HEK293 (cell line): ENCODE results near the gene WWOX.

ENCODE experiments used
- FEZF1 ChIP-seq: fragments of 450-650 bp; formaldehyde crosslinking; IDR thresholded peaks from 2 replicates; pipeline ENCODE4 v1.5.1; 2016; ENCODE audit warnings: missing biosample characterization, missing genetic modification characterization
- HOXA7 ChIP-seq: sonication (generic); formaldehyde crosslinking; IDR thresholded peaks from 2 replicates; pipeline ENCODE4 v1.8.1; 2022; ENCODE audit warnings: missing genetic modification reagents, borderline replicate concordance
- KLF10 ChIP-seq: fragments of 450-650 bp; IDR thresholded peaks from 2 replicates; pipeline ENCODE4 v1.5.1; 2018; ENCODE audit warnings: missing biosample characterization, mild to moderate bottlenecking, missing genetic modification characterization
- KLF7 ChIP-seq: fragments of 450-650 bp; formaldehyde crosslinking; IDR thresholded peaks from 2 replicates; pipeline ENCODE4 v1.5.1; 2016; ENCODE audit warnings: missing biosample characterization, missing genetic modification characterization, borderline replicate concordance
- KLF9 ChIP-seq: fragments of 450-650 bp; formaldehyde crosslinking; IDR thresholded peaks from 2 replicates; pipeline ENCODE4 v1.5.1; 2016; ENCODE audit warnings: missing biosample characterization, missing genetic modification characterization, low read depth
- MYNN ChIP-seq: fragments of 450-650 bp; formaldehyde crosslinking; IDR thresholded peaks from 2 replicates; pipeline ENCODE4 v1.5.1; 2016; ENCODE audit warnings: missing biosample characterization, missing genetic modification characterization, borderline replicate concordance
- SP2 ChIP-seq: fragments of 450-650 bp; formaldehyde crosslinking; IDR thresholded peaks from 2 replicates; pipeline ENCODE4 v1.5.1; 2016; ENCODE audit warnings: missing biosample characterization, missing genetic modification characterization
- TCF7L2 ChIP-seq: IDR thresholded peaks from 2 replicates; pipeline ENCODE4 v1.6.1; 2011; ENCODE audit warnings: low read depth, mild to moderate bottlenecking, inconsistent platforms, low read length, moderate library complexity, borderline replicate concordance
- ZBTB21 ChIP-seq: fragments of 450-650 bp; formaldehyde crosslinking; IDR thresholded peaks from 2 replicates; pipeline ENCODE4 v1.5.1; 2017; ENCODE audit warnings: missing biosample characterization, missing genetic modification characterization
- ZBTB48 ChIP-seq: fragments of 450-650 bp; formaldehyde crosslinking; IDR thresholded peaks from 2 replicates; pipeline ENCODE4 v1.5.1; 2016; ENCODE audit warnings: missing biosample characterization, missing genetic modification characterization
- ZEB2 ChIP-seq: fragments of 450-650 bp; formaldehyde crosslinking; IDR thresholded peaks from 2 replicates; pipeline ENCODE4 v1.5.1; 2016; ENCODE audit warnings: missing biosample characterization, missing genetic modification characterization
- ZFHX2 ChIP-seq: fragments of 450-650 bp; formaldehyde crosslinking; conservative IDR thresholded peaks from 2 replicates; pipeline ENCODE4 v1.5.1; 2016; ENCODE audit warnings: missing biosample characterization, missing genetic modification characterization
- ZNF132 ChIP-seq: fragments of 450-650 bp; formaldehyde crosslinking; IDR thresholded peaks from 2 replicates; pipeline ENCODE4 v1.5.1; 2017; ENCODE audit warnings: missing biosample characterization, missing genetic modification characterization, borderline replicate concordance
- ZNF140 ChIP-seq: fragments of 450-650 bp; formaldehyde crosslinking; IDR thresholded peaks from 2 replicates; pipeline ENCODE4 v1.5.1; 2016; ENCODE audit warnings: missing biosample characterization, missing genetic modification characterization
- ZNF2 ChIP-seq: fragments of 450-650 bp; formaldehyde crosslinking; IDR thresholded peaks from 2 replicates; pipeline ENCODE4 v1.5.1; 2016; ENCODE audit warnings: missing biosample characterization, missing genetic modification characterization
- ZNF302 ChIP-seq: fragments of 450-650 bp; formaldehyde crosslinking; IDR thresholded peaks from 2 replicates; pipeline ENCODE4 v1.5.1; 2016; ENCODE audit warnings: missing biosample characterization, missing genetic modification characterization, low read depth
- ZNF37A ChIP-seq: fragments of 450-650 bp; IDR thresholded peaks from 2 replicates; pipeline ENCODE4 v1.5.1; 2018; ENCODE audit warnings: missing biosample characterization, missing genetic modification characterization
- ZNF433 ChIP-seq: fragments of 450-650 bp; formaldehyde crosslinking; IDR thresholded peaks from 2 replicates; pipeline ENCODE4 v1.5.1; 2016; ENCODE audit warnings: missing biosample characterization, missing genetic modification characterization, low read depth
- ZNF514 ChIP-seq: fragments of 450-650 bp; formaldehyde crosslinking; IDR thresholded peaks from 2 replicates; pipeline ENCODE4 v1.5.1; 2016; ENCODE audit warnings: missing biosample characterization, missing genetic modification characterization
- ZNF529 ChIP-seq: fragments of 450-650 bp; formaldehyde crosslinking; IDR thresholded peaks from 2 replicates; pipeline ENCODE4 v1.5.1; 2017; ENCODE audit warnings: missing genetic modification characterization, missing biosample characterization; ENCODE audit not compliant: insufficient replicate concordance
- ZNF585B ChIP-seq: fragments of 450-650 bp; formaldehyde crosslinking; IDR thresholded peaks from 2 replicates; pipeline ENCODE4 v1.5.1; 2016; ENCODE audit warnings: missing biosample characterization, missing genetic modification characterization
- ZNF660 ChIP-seq: fragments of 450-650 bp; IDR thresholded peaks from 2 replicates; pipeline ENCODE4 v1.5.1; 2018; ENCODE audit warnings: missing biosample characterization, mild to moderate bottlenecking, missing genetic modification characterization
- ZNF768 ChIP-seq: fragments of 450-650 bp; formaldehyde crosslinking; IDR thresholded peaks from 2 replicates; pipeline ENCODE4 v1.5.1; 2018; ENCODE audit warnings: missing biosample characterization, mild to moderate bottlenecking, missing genetic modification characterization
- ZNF785 ChIP-seq: fragments of 450-650 bp; formaldehyde crosslinking; IDR thresholded peaks from 2 replicates; pipeline ENCODE4 v1.5.1; 2016; ENCODE audit warnings: missing biosample characterization, missing genetic modification characterization
- ZNF837 ChIP-seq: fragments of 450-650 bp; formaldehyde crosslinking; IDR thresholded peaks from 2 replicates; pipeline ENCODE4 v1.5.1; 2016; ENCODE audit warnings: missing biosample characterization, missing genetic modification characterization
- ZSCAN23 ChIP-seq: fragments of 450-650 bp; formaldehyde crosslinking; IDR thresholded peaks from 2 replicates; pipeline ENCODE4 v1.5.1; 2016; ENCODE audit warnings: missing biosample characterization, missing genetic modification characterization
- TF ChIP-seq, protein P1 (sequence below): fragments of 450-650 bp; formaldehyde crosslinking; IDR thresholded peaks from 2 replicates; pipeline ENCODE4 v1.5.1; 2016; ENCODE audit warnings: missing biosample characterization, missing genetic modification characterization
- TF ChIP-seq, protein P2 (sequence below): fragments of 450-650 bp; formaldehyde crosslinking; optimal IDR thresholded peaks from 2 replicates; pipeline ENCODE3; 2016; ENCODE audit warnings: missing biosample characterization, mild to moderate bottlenecking, missing genetic modification characterization
- TF ChIP-seq, protein P3 (sequence below): fragments of 450-650 bp; formaldehyde crosslinking; IDR thresholded peaks from 2 replicates; pipeline ENCODE4 v1.5.1; 2016; ENCODE audit warnings: missing biosample characterization, missing genetic modification characterization
- TF ChIP-seq, protein P4 (sequence below): fragments of 450-650 bp; formaldehyde crosslinking; IDR thresholded peaks from 2 replicates; pipeline ENCODE4 v1.5.1; 2017; ENCODE audit warnings: missing biosample characterization, missing genetic modification characterization
- TF ChIP-seq, protein P5 (sequence below): fragments of 450-650 bp; formaldehyde crosslinking; IDR thresholded peaks from 2 replicates; pipeline ENCODE4 v1.5.1; 2016; ENCODE audit warnings: missing biosample characterization, missing genetic modification characterization
- TF ChIP-seq, protein P6 (sequence below): fragments of 450-650 bp; formaldehyde crosslinking; IDR thresholded peaks from 2 replicates; pipeline ENCODE4 v1.5.1; 2016; ENCODE audit warnings: missing biosample characterization, missing genetic modification characterization, borderline replicate concordance

WWOX gene

DNA sequence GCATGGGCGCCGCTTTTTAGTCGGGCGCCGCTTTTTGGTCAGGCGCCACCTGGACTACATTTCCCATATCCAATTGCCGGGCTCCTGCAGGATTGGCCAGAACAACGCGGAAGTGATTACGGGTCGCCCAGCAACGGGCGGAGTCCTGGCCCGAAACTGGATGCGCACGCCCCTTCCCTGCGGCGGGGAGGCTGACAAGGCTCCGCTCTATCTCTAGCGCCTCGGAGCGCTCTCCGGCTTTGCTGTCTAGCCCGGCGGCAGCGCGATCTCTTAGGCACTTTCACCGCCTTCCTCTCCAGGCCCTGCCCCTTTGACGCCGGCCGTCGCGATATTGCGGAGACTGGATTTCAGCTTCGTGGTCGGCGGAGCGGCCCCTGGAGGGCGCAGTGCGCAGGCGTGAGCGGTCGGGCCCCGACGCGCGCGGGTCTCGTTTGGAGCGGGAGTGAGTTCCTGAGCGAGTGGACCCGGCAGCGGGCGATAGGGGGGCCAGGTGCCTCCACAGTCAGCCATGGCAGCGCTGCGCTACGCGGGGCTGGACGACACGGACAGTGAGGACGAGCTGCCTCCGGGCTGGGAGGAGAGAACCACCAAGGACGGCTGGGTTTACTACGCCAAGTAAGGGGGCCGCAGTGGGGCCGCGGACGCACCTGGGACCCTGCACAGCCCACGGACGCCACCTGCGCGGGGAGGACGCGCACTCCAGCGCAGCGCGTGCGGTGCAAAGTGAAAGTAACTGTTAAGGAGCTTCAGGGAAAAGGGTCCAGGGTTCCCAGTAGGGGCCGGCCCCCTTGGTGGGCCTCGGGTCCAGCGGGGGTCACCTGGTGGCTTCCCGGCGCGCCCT, at the start of gene WWOX (continued):
- TF ChIP-seq, protein P1, sequence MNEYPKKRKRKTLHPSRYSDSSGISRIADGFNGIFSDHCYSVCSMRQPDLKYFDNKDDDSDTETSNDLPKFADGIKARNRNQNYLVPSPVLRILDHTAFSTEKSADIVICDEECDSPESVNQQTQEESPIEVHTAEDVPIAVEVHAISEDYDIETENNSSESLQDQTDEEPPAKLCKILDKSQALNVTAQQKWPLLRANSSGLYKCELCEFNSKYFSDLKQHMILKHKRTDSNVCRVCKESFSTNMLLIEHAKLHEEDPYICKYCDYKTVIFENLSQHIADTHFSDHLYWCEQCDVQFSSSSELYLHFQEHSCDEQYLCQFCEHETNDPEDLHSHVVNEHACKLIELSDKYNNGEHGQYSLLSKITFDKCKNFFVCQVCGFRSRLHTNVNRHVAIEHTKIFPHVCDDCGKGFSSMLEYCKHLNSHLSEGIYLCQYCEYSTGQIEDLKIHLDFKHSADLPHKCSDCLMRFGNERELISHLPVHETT (tag by site-specific recombination): peak; percentile 28; the same call in 1 of the 2 replicates
- TF ChIP-seq ZNF514 (tag by site-specific recombination) (no peak), ZNF529 (tag by site-specific recombination) (no peak), ZFHX2 (tag by site-specific recombination) (peak; percentile 32), ZNF660 (tag by site-specific recombination) (peak; percentile 97), ZBTB21 (tag by site-specific recombination) (peak; percentile 42; the same call in 1 of the 2 replicates), ZNF37A (tag by site-specific recombination) (no peak), ZNF140 (tag by site-specific recombination) (no peak), ZNF2 (peak; percentile 62; the same call in 1 of the 2 replicates), KLF7 (tag by site-specific recombination) (peak; percentile 85), ZNF785 (tag by site-specific recombination) (peak; percentile 79; the same call in 1 of the 2 replicates), ZNF768 (tag by site-specific recombination) (no peak), ZNF585B (tag by site-specific recombination) (no peak; the same call in 1 of the 2 replicates), ZBTB48 (tag by site-specific recombination) (peak; percentile 59; the same call in 1 of the 2 replicates), SP2 (tag by site-specific recombination) (peak; percentile 84), KLF10 (peak; percentile 79), ZEB2 (tag by site-specific recombination) (peak; percentile 92), ZNF433 (tag by site-specific recombination) (no peak), HOXA7 (no peak), ZSCAN23 (tag by site-specific recombination) (0 out of 2 replicates have a peak, but pooled peaks have one; percentile 58), ZNF302 (tag by site-specific recombination) (0 out of 2 replicates have a peak, but pooled peaks have one; percentile 37), ZNF132 (no peak), KLF9 (tag by site-specific recombination) (peak; percentile 94), MYNN (tag by site-specific recombination) (no peak), TCF7L2 (no peak), ZNF837 (no peak), FEZF1 (tag by site-specific recombination) (peak; percentile 48)
- TF ChIP-seq, protein P2, sequence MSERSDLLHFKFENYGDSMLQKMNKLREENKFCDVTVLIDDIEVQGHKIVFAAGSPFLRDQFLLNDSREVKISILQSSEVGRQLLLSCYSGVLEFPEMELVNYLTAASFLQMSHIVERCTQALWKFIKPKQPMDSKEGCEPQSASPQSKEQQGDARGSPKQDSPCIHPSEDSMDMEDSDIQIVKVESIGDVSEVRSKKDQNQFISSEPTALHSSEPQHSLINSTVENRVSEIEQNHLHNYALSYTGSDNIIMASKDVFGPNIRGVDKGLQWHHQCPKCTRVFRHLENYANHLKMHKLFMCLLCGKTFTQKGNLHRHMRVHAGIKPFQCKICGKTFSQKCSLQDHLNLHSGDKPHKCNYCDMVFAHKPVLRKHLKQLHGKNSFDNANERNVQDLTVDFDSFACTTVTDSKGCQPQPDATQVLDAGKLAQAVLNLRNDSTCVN: peak; percentile 93
- TF ChIP-seq, protein P3, sequence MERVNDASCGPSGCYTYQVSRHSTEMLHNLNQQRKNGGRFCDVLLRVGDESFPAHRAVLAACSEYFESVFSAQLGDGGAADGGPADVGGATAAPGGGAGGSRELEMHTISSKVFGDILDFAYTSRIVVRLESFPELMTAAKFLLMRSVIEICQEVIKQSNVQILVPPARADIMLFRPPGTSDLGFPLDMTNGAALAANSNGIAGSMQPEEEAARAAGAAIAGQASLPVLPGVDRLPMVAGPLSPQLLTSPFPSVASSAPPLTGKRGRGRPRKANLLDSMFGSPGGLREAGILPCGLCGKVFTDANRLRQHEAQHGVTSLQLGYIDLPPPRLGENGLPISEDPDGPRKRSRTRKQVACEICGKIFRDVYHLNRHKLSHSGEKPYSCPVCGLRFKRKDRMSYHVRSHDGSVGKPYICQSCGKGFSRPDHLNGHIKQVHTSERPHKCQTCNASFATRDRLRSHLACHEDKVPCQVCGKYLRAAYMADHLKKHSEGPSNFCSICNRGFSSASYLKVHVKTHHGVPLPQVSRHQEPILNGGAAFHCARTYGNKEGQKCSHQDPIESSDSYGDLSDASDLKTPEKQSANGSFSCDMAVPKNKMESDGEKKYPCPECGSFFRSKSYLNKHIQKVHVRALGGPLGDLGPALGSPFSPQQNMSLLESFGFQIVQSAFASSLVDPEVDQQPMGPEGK: peak; percentile 90
- TF ChIP-seq, protein P4, sequence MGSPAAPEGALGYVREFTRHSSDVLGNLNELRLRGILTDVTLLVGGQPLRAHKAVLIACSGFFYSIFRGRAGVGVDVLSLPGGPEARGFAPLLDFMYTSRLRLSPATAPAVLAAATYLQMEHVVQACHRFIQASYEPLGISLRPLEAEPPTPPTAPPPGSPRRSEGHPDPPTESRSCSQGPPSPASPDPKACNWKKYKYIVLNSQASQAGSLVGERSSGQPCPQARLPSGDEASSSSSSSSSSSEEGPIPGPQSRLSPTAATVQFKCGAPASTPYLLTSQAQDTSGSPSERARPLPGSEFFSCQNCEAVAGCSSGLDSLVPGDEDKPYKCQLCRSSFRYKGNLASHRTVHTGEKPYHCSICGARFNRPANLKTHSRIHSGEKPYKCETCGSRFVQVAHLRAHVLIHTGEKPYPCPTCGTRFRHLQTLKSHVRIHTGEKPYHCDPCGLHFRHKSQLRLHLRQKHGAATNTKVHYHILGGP: no peak
- TF ChIP-seq, protein P5, sequence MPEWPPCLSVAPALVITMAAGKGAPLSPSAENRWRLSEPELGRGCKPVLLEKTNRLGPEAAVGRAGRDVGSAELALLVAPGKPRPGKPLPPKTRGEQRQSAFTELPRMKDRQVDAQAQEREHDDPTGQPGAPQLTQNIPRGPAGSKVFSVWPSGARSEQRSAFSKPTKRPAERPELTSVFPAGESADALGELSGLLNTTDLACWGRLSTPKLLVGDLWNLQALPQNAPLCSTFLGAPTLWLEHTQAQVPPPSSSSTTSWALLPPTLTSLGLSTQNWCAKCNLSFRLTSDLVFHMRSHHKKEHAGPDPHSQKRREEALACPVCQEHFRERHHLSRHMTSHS (tag by site-specific recombination): no peak
- TF ChIP-seq, protein P6, sequence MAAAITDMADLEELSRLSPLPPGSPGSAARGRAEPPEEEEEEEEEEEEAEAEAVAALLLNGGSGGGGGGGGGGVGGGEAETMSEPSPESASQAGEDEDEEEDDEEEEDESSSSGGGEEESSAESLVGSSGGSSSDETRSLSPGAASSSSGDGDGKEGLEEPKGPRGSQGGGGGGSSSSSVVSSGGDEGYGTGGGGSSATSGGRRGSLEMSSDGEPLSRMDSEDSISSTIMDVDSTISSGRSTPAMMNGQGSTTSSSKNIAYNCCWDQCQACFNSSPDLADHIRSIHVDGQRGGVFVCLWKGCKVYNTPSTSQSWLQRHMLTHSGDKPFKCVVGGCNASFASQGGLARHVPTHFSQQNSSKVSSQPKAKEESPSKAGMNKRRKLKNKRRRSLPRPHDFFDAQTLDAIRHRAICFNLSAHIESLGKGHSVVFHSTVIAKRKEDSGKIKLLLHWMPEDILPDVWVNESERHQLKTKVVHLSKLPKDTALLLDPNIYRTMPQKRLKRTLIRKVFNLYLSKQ: no peak
